DND-41 (cell line): Measurements from ENCODE around the gene CSRNP3.

ENCODE experiments used
- ATAC-seq: fragments of 200-7000 bp; cut with Tn5 transposase; 3 replicates; pipeline ENCODE4 v1.9.1; 2021; ENCODE audit warnings: low read depth; ENCODE audit not compliant: insufficient read depth
- DNase-seq: peaks from one replicate; pipeline ENCODE4 v3.0.0-alpha.2; 2020
- H2AFZ ChIP-seq: 2 replicates; pipeline ENCODE4 v1.6.0; 2012; ENCODE audit warnings: low read depth, low read length
- H3K27ac ChIP-seq: 2 replicates; pipeline ENCODE4 v1.5.1; 2012; ENCODE audit warnings: low read length, inconsistent platforms
- H3K27me3 ChIP-seq: fragments of 200-600 bp; sonication (generic); 2 replicates; pipeline ENCODE4 v1.6.0; 2012; ENCODE audit warnings: low read length, mild to moderate bottlenecking, inconsistent platforms; ENCODE audit not compliant: insufficient read depth, poor library complexity
- H3K36me3 ChIP-seq: 2 replicates; pipeline ENCODE4 v1.5.1; 2012; ENCODE audit warnings: low read length, inconsistent platforms; ENCODE audit not compliant: insufficient read depth
- H3K4me1 ChIP-seq: 2 replicates; pipeline ENCODE4 v1.5.1; 2012; ENCODE audit warnings: mild to moderate bottlenecking, low read length; ENCODE audit not compliant: insufficient read depth
- H3K4me2 ChIP-seq: 2 replicates; pipeline ENCODE4 v1.6.0; 2012; ENCODE audit warnings: mild to moderate bottlenecking, moderate library complexity, low read length, inconsistent platforms; ENCODE audit not compliant: insufficient read depth
- H3K4me3 ChIP-seq, 2 experiments: fragments of 200-600 bp in 1 of 2; shearing (Covaris generic) in 1 of 2; 2 replicates each; pipeline ENCODE4 v1.5.1; 2012 to 2016; ENCODE audit warnings: inconsistent platforms in 2 of 2, low read length in 2 of 2, mild to moderate bottlenecking in 2 of 2, low read depth in 1 of 2, moderate library complexity in 1 of 2
- H3K79me2 ChIP-seq: 2 replicates; pipeline ENCODE4 v1.6.0; 2012; ENCODE audit warnings: low read length, inconsistent platforms; ENCODE audit not compliant: insufficient read depth
- H3K9ac ChIP-seq: 2 replicates; pipeline ENCODE4 v1.6.0; 2012; ENCODE audit warnings: low read depth, mild to moderate bottlenecking, inconsistent platforms, low read length, moderate library complexity
- H3K9me3 ChIP-seq: 2 replicates; pipeline ENCODE4 v1.5.1; 2012; ENCODE audit warnings: low read length, moderate library complexity, mild to moderate bottlenecking, inconsistent platforms; ENCODE audit not compliant: insufficient read depth, severe bottlenecking
- H4K20me1 ChIP-seq: 2 replicates; pipeline ENCODE4 v1.6.0; 2012; ENCODE audit warnings: low read length; ENCODE audit not compliant: insufficient read depth
- CTCF ChIP-seq: IDR thresholded peaks from 2 replicates; pipeline ENCODE4 v1.5.1; 2012; ENCODE audit warnings: borderline replicate concordance, low read length, moderate library complexity, mild to moderate bottlenecking; ENCODE audit not compliant: poor library complexity, severe bottlenecking; ENCODE audit errors: extremely low read depth
- EZH2 ChIP-seq: IDR thresholded peaks from 3 replicates; pipeline ENCODE4 v1.6.1; 2012; ENCODE audit warnings: borderline replicate concordance, low read depth, mild to moderate bottlenecking, moderate library complexity, low read length, inconsistent platforms; ENCODE audit not compliant: severe bottlenecking

The CSRNP3 gene

GRCh38 chr2:165594935-165595255 is 125.4 kb downstream of the CSRNP3 start:
- TF ChIP-seq EZH2 (no peak), CTCF (no peak)
- Histone ChIP-seq H2AFZ (no peak overlapping the region), H3K79me2 (no peaks in the 10 kb centered on the region), H3K27ac (no peak overlapping the region), H3K4me2 (no peak overlapping the region), H3K9me3 (no peaks in the 10 kb centered on the region), H3K4me1 (no peaks in the 10 kb centered on the region), H3K9ac (no peak overlapping the region), H4K20me1 (no peaks in the 10 kb centered on the region), H3K36me3 (no peaks in the 10 kb centered on the region), H3K27me3 (peaks cover 3% of the 10 kb centered on the region), H3K4me3 (no peak overlapping the region)
- ATAC-seq = no peak
- no peak for DNase-seq

DNA sequence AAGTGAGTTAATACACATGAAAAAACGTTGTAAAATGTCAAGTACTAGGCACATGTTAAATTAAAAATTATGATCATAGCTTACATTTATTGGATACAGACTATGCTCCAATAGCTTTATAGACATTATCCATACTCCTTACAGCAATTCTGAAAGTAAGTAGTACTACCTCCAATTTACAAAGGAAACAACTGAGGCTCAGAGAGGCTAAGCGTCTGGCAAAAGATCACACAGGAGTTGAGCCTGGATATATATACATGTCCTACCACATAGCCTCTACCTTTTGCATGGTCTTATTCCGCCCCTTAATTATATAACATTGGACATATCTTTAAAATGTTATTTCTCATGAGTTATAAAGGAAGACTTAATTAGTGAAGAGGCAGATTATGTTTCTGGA is 127.3 kb downstream of the CSRNP3 start:
- no peak overlapping the region for H3K4me2 ChIP-seq
- H3K27ac ChIP-seq = no peak overlapping the region
- no peaks in the 10 kb centered on the region for H3K9me3 ChIP-seq
- no peak for ATAC-seq
- H4K20me1 ChIP-seq = no peaks in the 10 kb centered on the region
- H2AFZ ChIP-seq = no peak overlapping the region
- H3K4me3 ChIP-seq = no peak overlapping the region
- no peaks in the 10 kb centered on the region for H3K4me1 ChIP-seq
- no peak for DNase-seq
- no peak for TF ChIP-seq EZH2
- TF ChIP-seq CTCF = no peak
- H3K79me2 ChIP-seq = no peaks in the 10 kb centered on the region
- no peak overlapping the region for H3K9ac ChIP-seq
- H3K36me3 ChIP-seq = no peaks in the 10 kb centered on the region
- H3K27me3 ChIP-seq = peaks cover 3% of the 10 kb centered on the region

DNA sequence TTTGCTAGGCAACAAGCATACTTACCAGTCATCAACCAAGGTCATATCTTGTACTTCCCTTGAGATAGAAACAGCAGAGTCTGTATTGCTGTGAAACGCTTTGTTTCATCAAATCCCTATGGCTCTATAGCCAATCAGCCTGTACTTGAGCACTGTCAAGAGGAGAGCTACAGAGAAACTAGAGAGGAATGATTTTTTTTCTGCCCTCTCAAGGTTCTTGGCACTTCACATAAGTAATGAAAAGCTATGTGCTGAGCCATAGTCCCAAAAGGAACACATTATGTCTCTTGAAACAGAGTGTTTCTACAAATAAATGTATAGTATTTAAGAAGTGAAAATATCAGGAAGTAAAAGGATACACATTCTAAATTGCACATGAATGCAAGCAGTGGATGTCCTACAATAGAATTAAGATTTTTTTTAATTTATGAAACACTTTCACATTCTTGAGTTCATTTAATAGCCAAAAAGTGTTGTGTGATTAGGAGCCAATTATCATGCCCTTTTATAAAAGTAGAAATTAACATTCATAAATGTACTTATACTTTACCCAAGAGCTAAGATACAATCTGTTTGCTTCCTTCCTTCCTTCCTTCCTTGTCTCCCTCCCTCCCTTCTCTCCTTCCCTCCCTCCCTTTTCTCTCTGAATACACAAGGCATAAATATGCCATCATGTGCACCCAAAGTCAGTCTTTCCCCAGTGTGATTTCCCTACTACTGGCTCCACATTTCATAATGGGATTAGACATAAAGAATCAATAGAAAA is 131.8 kb downstream of the CSRNP3 start:
- DNase-seq (no peak), ATAC-seq (no peak)
- H3K36me3 ChIP-seq = no peaks in the 10 kb centered on the region
- no peaks in the 10 kb centered on the region for H3K27me3 ChIP-seq
- no peak overlapping the region for H3K4me2 ChIP-seq
- no peaks in the 10 kb centered on the region for H3K79me2 ChIP-seq
- no peak overlapping the region for H3K9ac ChIP-seq
- no peaks in the 10 kb centered on the region for H3K4me1 ChIP-seq
- TF ChIP-seq CTCF = no peak
- no peak overlapping the region for H2AFZ ChIP-seq
- H3K27ac ChIP-seq = no peak overlapping the region
- no peaks in the 10 kb centered on the region for H3K9me3 ChIP-seq
- H4K20me1 ChIP-seq = no peaks in the 10 kb centered on the region
- H3K4me3 ChIP-seq = no peak overlapping the region
